GM19395 (cell line): ENCODE data around the gene ELOB.

Experiments
- ATAC-seq: cut with Tn5 transposase; IDR thresholded peaks from one replicate; pipeline ENCODE4 v1.9.1; 2021; ENCODE audit warnings: mild to moderate bottlenecking, moderate library complexity; ENCODE audit not compliant: unreplicated experiment

The ELOB gene

DNA sequence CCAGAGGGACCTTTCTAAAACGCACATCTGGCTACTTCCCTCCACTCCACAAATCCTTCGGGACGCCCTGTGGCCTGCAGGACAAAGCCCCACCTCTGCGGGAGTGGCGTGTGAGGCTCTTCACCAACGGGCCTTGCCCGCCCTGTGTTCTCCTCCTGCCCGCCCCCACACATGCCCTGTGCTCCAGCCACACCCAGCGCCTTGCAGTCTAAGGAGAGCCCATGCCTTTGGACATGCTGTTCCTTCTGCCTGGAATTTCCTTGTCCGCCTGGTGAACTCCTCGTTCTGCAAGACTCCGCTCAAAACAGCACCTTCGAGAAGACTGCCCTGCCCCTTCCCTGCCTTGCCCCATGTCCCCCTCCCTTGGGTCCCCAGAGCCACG lies 7.4 kb downstream of the ELOB start:
- ATAC-seq, result no peak

- ATAC-seq, result no peak
Measured at GRCh38 chr16:2769100-2769529, 8.0 kb downstream of the ELOB start.

- no peak for ATAC-seq
Measured at GRCh38 chr16:2768403-2769089, 8.5 kb downstream of the ELOB start.

DNA sequence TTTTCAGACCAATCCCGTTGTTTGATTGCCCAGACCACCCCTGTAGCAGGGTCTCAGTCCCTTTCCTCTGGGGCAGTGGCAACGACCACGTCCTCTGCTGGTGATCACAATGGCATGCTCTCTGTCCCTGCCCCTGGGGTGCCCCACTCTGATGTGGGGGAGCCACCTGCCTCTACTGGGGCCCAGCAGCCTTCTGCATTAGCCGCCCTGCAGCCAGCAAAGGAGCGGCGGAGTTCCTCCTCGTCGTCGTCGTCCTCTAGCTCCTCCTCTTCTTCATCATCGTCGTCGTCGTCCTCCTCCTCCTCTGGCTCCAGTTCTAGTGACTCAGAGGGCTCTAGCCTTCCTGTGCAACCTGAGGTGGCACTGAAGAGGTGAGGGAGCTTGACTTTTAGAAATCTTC lies 9.2 kb downstream of the ELOB start:
- ATAC-seq, result no peak

DNA sequence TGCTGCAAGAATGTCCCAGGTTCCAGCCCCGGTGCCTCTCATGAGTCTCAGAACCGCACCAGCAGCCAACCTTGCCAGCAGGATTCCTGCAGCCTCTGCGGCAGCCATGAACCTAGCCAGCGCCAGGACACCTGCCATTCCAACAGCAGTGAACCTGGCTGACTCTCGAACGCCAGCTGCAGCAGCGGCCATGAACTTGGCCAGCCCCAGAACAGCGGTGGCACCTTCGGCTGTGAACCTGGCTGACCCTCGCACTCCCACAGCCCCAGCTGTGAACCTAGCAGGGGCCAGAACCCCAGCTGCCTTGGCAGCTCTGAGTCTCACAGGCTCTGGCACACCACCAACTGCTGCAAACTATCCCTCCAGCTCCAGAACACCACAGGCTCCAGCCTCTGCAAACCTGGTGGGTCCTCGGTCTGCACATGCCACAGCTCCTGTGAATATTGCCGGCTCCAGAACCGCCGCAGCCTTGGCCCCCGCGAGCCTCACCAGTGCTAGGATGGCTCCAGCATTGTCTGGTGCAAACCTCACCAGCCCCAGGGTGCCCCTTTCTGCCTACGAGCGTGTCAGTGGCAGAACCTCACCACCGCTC lies 9.8 kb downstream of the ELOB start:
- no peak for ATAC-seq

- ATAC-seq, result no peak
Measured at GRCh38 chr16:2766430-2767139, 10.5 kb downstream of the ELOB start.

DNA sequence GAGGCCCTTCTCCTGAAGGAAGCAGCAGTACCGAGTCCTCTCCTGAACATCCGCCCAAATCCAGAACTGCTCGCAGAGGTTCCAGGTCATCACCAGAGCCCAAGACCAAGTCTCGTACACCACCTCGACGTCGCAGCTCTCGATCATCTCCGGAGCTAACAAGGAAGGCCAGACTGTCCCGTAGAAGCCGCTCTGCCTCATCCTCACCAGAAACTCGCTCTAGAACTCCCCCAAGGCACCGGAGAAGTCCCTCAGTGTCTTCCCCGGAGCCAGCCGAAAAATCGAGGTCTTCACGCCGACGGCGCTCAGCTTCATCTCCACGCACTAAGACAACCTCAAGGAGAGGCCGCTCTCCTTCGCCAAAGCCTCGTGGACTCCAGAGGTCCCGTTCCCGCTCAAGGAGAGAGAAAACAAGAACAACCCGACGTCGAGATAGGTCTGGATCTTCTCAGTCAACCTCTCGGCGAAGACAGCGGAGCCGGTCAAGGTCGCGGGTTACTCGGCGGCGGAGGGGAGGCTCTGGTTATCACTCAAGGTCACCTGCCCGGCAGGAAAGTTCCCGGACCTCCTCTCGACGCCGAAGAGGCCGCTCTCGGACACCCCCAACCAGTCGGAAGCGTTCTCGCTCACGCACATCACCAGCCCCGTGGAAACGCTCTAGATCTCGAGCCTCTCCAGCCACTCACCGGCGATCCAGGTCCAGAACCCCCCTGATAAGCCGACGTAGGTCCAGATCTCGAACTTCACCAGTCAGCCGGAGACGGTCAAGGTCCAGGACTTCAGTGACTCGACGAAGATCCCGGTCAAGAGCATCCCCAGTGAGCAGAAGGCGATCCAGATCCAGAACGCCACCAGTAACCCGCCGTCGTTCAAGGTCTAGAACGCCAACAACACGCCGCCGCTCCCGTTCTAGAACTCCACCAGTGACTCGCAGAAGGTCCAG lies 11.3 kb downstream of the ELOB start:
- ATAC-seq, result no peak

GRCh38 chr16:2764718-2765117 lies 12.4 kb downstream of the ELOB start:
- no peak for ATAC-seq

- ATAC-seq, result no peak
Measured at GRCh38 chr16:2763173-2763572, 13.9 kb downstream of the ELOB start.

- ATAC-seq, result no peak
Measured at GRCh38 chr16:2762711-2763110, 14.4 kb downstream of the ELOB start.

GRCh38 chr16:2761886-2762583 lies 15.0 kb downstream of the ELOB start:
- no peak for ATAC-seq

DNA sequence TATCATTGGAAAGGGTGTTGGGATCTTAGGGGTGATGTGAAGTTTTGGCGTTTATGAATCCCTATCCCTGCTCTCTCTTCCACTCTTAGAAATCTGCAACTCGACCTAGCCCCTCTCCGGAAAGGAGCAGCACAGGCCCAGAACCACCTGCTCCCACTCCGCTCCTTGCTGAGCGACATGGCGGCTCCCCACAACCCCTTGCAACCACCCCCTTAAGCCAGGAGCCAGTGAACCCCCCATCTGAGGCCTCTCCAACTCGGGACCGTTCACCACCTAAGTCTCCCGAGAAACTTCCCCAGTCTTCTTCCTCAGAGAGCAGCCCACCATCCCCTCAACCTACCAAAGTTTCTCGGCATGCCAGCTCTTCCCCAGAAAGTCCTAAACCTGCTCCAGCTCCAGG lies 15.6 kb downstream of the ELOB start:
- no peak for ATAC-seq

- ATAC-seq, result no peak
Measured at GRCh38 chr16:2757344-2757743, 19.7 kb downstream of the ELOB start.

- ATAC-seq, result no peak
Measured at GRCh38 chr16:2756288-2757015, 20.6 kb downstream of the ELOB start.

- ATAC-seq, result no peak
Measured at GRCh38 chr16:2755158-2755557, 21.9 kb downstream of the ELOB start.

GRCh38 chr16:2753733-2754020 lies 23.4 kb downstream of the ELOB start:
- ATAC-seq, result no peak

DNA sequence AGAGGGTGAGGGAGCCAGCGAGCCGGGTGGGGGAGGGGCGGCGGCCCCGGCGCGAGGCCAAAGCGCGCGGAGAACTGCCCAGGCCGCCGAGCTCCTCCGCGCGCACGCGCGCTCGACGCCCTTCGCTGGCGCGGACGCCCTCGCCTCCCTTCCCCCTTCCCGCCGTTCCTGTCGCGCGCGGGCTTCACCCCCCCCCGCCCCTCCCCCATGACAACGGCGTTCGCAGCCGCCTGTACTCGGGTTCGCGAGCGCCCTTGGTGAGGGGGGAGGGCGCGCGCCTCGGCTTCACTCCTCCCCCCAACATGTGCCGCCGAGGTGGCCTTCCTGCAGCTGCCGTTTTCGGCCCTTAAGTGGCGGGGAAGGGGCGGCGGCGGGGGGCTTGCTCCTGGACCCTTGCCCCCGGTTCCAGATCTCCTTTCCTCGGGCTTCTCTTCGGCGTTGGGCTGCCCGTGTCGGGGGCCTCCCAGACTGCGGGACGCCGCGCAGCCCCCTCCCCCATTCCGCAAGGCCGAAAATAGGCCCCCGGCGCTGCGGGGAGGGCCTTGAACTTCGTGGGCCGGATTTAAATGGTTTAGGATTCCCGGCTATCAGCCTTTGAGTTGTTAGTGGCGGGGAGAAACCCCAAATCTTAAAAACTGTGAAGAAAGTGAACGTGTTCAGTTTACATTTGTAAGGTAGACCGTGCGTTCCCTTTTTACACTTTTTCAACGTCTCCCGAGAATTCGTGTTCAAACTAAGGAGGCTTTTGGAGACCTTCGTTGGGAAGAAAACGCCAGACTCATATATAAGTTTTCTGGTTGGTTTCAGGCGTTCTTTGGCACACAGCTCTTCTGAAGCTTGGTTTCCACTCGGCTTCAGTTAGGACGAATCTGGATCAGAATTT lies 24.0 kb downstream of the ELOB start:
- ATAC-seq, result peak; percentile 34

DNA sequence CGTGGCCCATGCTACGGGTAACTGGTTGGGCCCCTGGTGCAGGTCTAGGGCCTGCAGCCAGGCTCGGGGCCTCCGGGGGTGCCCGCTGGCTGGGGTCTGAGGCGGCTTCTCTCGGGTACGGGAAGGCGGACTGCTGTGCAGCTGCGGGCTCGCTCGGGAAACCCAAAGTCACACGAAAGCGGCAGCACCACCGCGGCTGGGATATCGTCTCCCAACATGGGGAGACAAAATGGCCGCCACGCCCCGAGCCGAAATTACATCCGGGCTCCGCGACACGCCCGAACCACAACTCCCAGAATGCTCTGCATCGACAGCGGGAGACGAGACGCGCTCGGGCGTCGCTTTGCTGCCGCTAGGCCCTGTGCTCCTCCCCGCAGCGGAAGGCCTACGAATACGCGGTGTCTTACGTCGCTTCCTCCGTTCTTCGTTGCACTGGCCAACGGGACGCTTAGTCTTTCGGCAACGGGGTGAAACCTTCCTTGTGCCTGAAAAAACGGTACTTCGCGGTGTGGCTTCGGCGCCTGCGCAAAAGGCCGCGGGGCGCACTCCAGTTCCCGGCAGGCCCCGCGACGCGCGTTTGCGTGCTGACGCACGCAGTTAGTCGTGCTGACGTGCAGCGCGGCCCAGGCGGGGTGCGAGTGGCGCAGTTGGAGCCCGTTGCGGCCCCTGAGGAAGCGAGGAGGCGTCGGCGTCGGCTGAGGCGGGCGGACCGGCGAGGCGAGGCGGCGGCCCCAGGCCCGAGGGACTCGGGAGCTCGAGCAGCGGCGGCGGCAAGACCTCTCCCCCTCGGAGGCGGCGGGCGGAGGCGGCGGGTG lies 24.8 kb downstream of the ELOB start, which contains the start of gene SRRM2:
SRRM2 (plus strand) TSS at position 604 of the 815 bp plus-strand sequence. CDS start 3,727 bp downstream, outside the sequence.
- ATAC-seq, result peak; percentile 86
